ENCODE results near the gene SMIM36. TPM values are rescaled to one million over a fixed set of nuclear protein-coding genes. Genes with fewer than 3 reads are reported as not detected.
"Not testable (repeated sequence)": the region's sequence is repeated elsewhere in the genome, so short reads cannot be mapped to it uniquely, and the experiment has no call there.

SMIM36 gene
- total RNA-seq, 1 donor from 2014 or later = not detected

DNA sequence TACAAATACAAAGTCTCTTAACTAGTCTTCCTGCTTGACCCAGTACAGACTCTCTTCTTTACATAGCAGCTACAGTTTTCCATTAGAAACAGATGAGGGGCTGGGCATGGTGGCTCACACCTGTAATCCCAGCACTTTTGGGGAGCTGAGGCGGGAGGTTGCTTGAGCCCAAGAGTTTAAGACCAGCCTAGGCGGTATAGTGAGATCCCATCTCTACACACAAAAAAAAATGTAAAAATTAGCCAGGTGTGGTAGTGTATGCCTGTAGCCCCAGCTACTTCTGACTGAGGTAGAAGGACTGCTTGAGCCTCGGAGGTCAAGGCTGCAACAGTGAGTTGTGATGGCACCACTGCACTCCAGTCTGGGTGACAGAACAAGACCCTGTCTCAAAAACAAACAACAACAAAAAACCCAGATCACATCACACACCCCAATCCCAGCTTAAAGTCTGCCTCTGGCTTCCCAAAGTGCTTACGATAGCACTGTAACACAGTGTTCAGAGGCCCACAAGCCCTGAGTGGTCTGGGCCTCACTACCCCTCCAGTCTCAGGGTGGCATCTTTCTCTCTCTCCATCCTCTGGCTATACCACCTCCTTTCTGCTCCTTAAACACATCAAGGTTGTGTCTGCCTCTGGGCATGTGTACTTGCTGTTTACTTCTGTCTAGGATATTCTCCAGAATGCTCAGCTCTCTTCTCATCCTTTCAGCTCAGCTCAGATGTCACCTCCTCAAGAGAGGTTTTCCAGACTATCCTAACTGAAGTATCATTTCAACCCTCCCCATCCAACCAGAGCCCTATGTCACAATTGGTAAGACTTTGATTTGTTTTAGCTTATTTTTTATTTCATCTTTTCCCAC lies 93.6 kb downstream of the SMIM36 start:
- no peak for DNase-seq (ENCODE audit: extremely low read depth, low read depth, low spot score)

DNA sequence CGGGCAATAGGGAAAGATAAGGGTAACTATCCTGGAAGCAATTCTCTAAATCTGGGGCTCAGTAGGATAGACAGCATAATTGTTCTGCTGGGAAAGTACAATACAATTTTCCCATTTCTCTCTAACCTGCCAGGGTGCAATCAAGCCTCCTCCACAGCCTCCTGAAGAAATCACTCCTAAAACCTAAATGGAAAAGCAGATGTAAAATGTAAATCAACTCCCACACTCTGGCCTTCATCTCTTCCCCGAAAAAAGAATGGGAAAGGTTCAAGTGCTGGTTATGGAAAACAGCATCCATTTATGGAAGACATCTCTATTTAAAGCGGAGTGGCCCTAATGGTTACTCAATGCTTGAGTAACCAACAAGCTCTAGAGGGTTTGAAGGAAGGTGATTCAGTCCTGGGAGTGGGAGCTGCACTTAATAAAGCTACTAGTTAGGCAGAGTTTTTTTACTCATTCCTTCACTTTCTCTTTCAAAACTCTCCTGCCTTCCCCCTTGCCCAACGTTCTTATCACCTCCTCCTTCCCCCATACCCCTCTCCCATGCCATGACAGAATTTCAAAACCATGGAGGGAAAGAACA lies 94.7 kb downstream of the SMIM36 start:
- DNase-seq (ENCODE audit: extremely low read depth, low read depth, low spot score) = no peak

DNA sequence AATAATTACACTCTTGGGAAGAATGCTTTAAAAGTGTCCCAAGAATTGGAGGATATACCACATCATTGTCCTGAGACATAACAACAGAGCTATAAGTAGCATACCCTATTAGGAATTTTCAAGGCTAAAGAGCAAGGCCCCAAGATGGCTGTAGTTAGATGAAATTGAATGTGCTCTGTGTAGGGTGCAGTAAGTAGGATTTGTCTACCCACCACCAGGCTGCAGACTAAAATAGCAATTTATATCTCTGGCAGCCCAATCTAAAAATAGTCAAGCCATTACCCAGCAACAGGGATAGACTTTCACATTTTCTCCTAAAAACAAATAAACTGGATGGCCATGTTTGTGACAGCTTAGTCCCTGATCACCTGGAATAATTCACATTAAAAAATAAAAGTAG lies 95.3 kb downstream of the SMIM36 start:
- no peak for DNase-seq (ENCODE audit: extremely low read depth, low read depth, low spot score)

DNA sequence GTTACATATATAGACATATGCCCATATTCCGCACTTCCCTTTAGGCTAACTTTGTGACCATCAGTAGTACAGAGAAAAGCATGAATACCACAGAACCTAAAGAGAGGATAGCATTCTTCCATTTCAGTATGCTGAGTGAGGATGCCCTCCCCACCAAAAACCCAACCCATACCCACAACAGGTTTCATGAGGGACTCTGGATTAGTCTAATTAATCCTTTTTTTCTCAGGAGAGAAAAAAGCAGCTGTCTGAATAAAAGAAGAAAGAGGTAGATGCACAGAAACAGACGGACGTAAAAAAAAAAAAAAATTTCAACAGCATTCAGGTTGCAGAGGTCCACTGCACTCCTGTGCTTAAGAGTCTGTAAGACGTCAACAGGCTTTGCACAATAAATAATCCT lies 96.3 kb downstream of the SMIM36 start:
- no peak for DNase-seq (ENCODE audit: extremely low read depth, low read depth, low spot score)

GRCh38 chr17:55413825-55414489 lies 97.3 kb downstream of the SMIM36 start:
- no peak for DNase-seq (ENCODE audit: extremely low read depth, low read depth, low spot score)

DNA sequence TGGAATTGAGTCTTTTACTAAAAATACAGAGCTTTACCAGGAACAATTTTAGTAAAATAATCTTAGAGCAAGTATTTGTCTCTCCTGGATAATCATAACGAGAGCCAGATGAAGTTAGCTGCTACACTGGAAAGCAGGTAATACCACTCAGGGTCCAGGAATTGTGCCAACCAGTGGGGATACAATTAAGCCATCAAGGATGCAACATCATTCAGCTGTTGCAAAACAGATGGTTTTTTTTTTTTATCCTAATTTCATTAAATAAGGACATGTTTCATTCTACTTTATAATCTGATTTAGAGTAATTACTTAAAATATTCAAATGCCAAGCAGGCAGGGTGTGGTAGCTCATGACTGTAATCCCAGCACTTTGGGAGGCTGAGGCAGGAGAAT lies 99.8 kb downstream of the SMIM36 start:
- no peak for DNase-seq (ENCODE audit: extremely low read depth, low read depth, low spot score)

GRCh38 chr17:55410722-55411462 lies 100.4 kb downstream of the SMIM36 start:
- no peak for DNase-seq (ENCODE audit: extremely low read depth, low read depth, low spot score)

- no peak for DNase-seq (ENCODE audit: extremely low read depth, low read depth, low spot score)
Observed at GRCh38 chr17:55409030-55409800, 102.0 kb downstream of the SMIM36 start.

DNA sequence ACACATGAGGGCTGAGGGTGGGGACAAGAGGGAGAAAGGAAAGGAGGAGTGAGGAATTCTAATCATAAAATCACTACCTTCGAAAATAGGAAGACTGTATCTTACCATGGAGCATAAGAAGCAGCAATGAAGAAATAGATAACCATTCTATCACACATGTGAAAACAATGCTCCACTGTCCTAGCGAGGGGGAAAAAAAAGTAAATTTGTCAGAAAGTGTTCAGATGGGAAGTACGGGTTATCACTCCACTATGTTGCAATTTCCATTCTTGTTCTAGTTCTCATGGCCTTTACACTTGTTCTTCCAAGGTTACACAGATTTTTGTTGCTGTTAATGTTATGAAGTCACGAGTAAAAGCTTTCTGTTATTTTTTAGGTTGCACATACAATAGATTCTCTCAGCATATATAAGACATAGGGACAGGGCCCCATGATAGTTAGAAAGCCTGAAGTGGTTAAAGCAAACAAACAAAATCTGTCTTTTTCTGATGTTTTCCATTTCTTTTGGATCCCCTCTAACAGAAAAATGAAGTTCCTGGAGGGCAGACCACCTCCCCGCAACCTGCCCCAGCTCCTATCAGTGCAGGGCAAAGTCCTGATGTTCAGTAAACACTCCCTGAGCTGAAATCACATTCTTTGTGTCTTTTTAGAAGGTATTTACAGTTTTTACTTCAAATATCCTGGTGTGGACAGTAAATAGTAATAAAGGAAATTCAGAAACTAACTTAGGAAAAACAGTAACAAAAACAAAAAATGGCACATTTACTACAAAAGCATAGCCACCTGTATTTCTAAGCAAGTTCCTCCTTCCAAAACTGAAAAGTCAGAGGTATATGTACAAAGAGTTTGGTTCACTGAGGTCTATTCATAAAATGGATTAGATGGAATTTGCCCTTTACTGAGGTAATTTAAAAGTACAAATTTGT lies 103.3 kb downstream of the SMIM36 start:
- no peak for DNase-seq (ENCODE audit: extremely low read depth, low read depth, low spot score)

DNA sequence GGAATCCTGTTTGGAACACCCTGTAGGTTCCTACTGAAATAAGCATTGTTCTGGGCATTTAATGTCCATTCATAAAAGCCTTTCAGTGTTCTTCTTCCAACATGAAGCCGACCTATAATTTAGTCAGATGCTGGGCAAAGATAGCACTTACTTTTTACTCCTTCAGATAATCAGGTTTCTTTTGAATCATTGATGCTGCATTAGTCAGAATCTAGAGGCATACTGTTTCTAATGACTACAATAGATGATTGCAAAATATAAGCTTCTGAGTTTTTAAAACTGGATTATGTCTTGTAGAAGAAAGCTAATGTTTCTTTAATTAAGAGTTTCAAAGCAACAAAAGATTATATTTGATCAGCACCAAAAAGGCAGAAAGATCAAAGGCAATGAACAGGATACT lies 105.7 kb downstream of the SMIM36 start:
- no peak for DNase-seq (ENCODE audit: extremely low read depth, low read depth, low spot score)

- not testable (repeated sequence) for DNase-seq (ENCODE audit: extremely low read depth, low read depth, low spot score)
Observed at GRCh38 chr17:55404197-55404596, 107.1 kb downstream of the SMIM36 start.

DNA sequence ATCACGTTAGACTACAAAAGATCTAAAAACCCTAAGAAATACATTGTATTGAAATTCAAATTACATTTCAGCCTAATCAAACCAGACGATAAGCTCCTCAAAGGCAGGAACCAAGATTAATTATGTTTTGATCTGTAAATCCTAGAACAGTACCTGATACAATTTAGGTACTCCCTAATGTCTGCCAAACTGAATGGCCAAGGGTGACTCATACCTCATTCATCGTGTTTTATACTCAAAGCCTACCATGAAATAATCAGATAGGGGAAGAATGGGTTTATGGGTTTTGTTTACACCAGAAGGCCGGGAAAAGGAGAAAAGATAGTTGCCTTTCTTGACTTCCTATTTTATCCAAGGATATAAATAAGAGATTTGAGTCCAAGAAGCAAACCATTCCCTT lies 108.9 kb downstream of the SMIM36 start:
- no peak for DNase-seq (ENCODE audit: extremely low read depth, low read depth, low spot score)

Other genes with a start within 250 kb of the SMIM36 start
- 0.29 TPM in 1 of 2 replicates, not detected in the other for gene HLF, start 246.5 kb downstream of the SMIM36 start, total RNA-seq
- gene MMD, start 89.6 kb downstream of the SMIM36 start, total RNA-seq = 12.0 and 13.1 TPM in 2 replicates
- gene TMEM100, start 211.4 kb upstream of the SMIM36 start, total RNA-seq = 0.12 TPM in 1 of 2 replicates, not detected in the other
- gene PCTP, start 239.6 kb upstream of the SMIM36 start, total RNA-seq = 22.6 and 29.6 TPM in 2 replicates